LNCAP (cell line): ENCODE results near the gene XRCC3.

Experiments
- TF ChIP-seq, protein P1 (sequence below): fragments of 450-650 bp; IDR thresholded peaks from 2 replicates; pipeline ENCODE4 v1.5.1; 2017; ENCODE audit warnings: mild to moderate bottlenecking

The XRCC3 gene

GRCh38 chr14:103690332-103690731, 24.9 kb downstream of the XRCC3 start:
- TF ChIP-seq, protein P1, sequence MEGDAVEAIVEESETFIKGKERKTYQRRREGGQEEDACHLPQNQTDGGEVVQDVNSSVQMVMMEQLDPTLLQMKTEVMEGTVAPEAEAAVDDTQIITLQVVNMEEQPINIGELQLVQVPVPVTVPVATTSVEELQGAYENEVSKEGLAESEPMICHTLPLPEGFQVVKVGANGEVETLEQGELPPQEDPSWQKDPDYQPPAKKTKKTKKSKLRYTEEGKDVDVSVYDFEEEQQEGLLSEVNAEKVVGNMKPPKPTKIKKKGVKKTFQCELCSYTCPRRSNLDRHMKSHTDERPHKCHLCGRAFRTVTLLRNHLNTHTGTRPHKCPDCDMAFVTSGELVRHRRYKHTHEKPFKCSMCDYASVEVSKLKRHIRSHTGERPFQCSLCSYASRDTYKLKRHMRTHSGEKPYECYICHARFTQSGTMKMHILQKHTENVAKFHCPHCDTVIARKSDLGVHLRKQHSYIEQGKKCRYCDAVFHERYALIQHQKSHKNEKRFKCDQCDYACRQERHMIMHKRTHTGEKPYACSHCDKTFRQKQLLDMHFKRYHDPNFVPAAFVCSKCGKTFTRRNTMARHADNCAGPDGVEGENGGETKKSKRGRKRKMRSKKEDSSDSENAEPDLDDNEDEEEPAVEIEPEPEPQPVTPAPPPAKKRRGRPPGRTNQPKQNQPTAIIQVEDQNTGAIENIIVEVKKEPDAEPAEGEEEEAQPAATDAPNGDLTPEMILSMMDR, result no peak

DNA sequence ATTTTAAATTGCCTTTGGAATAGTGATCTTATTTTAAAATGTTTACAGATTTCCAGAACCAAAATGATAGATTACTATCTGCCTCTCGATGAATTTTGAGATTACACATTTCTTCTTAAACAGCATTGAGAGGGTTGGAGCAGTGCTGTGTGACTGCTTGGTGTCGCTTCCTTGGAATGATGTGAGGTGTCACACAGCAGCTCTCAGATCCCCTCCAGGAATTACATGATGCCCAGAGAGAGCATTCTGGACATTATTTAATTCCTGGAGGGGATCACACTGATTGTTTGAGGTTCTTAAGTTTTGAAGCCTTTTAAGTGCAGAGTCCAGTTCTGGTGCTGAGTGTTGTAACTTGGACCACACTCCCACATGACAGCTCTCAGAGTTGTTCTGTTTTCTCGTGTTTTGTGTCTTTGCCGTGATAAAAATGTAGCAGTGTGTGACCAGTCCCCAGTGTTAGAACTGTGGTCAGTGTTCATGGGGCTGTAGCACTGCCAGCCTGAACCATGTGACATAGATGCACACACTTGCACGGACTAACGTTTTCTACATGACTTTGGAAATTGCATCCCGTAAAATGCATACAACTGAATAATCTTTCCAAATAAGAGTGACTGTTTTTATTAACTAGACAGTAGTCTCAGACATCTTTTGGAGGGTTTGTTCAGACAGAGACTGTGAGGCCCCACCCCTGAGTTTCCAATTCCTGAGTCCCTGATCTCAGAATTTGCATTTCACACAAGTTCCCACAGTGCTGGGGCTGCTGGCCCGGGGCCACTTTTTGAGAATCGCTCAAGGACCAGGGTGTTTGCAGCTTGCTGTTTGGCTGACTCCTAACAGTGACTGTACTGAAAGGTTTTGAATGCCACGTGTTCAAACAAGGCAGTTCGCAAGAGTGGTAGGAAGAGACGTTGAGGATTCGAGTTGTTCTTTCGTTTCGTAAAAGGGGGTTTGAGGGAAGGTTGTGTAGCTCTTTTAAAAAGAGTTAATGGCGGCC, 26.0 kb downstream of the XRCC3 start:
- TF ChIP-seq, protein P1, result no peak

DNA sequence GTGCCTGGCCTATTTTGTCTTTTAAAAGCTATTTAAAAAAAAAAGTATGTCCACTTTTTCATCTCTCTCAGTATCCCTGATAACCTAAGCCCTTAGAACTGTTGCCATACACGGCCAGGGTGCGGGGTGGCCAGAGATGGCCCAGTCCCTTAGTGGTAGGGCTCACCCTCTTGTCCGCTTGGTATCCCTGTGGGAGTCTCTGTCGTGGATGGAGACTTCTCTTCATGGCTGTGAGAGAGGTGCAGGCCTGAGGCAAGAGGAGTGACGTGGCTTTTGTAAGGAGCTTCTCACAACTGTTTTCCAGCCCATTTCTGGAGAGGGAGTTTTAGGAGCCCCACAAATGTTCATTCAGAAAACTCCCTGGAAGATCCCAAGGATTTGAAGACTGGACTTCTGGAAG, 26.8 kb downstream of the XRCC3 start:
- TF ChIP-seq, protein P1, result no peak

DNA sequence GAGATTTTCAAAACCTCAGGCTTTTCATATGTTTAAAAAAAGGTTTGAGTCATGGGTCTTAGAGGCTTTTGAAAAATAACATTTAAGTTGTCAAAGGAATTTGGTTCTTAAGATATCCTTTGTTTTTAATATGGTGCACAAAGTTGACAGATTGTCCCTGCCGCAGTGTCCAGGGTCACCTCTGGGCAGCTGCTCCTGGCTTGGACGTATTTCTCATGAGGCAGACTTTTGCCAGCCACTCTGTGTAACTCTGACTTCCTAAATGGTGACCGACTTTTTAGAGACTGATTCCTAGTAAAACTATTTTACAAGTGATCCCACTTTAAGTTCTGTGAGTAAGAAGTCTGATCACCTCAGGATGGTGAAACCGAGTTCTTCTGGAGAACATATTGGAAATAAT, 27.5 kb downstream of the XRCC3 start:
- TF ChIP-seq, protein P1, result no peak

DNA sequence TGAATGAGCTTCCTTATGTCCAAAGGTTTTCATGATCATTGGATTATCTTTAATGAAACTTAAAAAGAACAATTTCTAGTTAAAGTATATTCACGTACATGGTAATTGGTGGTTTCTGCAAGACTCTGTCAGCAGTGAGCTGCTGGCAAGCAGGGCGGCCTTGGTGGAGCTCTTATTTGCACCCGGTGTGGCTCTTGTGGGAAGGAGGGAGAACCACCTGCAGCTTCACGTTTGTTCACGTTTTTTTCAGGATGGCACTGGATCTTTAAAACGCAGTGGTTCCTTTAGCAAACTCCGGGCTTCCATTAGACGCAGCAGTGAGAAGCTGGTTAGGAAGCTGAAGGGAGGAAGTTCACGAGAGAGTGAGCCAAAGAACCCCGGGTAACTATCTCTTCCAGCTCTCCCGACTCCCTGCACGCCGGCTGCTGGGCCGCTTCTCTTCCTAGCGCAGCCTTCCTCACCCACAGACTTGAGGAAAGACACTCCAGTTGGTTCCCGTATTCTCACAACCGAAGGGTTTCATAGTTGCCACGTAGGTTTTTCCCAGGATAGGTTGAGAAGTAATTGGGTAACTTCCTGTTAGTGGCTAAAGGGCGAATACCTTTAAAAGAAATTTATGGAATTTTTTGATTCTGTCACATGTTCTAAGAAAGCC, 28.3 kb downstream of the XRCC3 start:
- TF ChIP-seq, protein P1, result no peak

DNA sequence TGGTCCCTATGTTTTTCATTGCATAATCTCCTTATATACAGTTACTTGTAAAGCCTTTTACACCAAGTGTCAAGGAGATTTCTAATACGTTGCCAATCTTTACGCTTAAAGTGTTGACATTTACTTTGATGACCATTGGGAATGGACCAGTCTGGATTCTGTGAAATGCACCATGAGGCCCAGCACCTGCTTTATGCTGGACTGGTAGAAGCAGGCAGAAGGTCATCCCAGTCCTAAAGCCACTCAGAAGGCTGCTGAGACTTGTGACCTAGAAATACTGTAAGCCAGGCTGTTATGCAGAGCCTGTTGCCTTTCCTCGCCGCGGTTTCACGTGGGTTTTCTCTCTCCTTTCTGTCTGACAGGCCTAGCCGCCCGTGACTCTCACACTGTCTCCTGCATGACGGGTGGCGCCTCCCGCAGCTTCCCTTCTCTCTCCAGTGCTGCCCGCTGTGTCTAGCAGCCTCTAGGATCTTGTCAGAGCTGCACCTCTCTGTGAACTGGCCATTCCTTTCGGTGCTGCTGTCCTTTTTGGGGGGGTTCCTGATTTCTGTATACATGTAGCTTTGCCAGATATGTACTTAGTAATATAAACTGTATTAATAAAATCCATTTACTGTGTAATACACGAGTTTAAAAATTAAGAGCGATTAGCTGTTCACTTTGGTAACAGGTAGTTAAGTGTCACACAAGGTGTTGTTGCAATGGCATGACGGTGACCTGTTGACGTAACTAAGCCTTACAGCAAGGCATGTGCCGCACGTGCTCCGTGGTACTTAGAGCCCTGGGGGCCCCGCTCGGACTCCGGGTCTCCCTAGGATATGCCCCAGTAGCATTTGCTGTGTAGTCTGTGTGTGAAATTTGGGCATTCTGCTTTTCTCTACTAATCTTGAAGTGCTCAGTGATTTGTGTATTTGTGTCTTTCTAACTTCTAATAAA, 29.7 kb downstream of the XRCC3 start:
- TF ChIP-seq, protein P1, result no peak

GRCh38 chr14:103684871-103685270, 30.4 kb downstream of the XRCC3 start:
- TF ChIP-seq, protein P1, result no peak
